ENCODE measurements around the gene ADNP2. TPM values are rescaled to one million over a fixed set of nuclear protein-coding genes. Genes with fewer than 3 reads are reported as not detected.

ADNP2 gene
- total and polyA plus RNA-seq, 4 donors, result 3.1 to 20.1 (median 11.3) TPM

DNA sequence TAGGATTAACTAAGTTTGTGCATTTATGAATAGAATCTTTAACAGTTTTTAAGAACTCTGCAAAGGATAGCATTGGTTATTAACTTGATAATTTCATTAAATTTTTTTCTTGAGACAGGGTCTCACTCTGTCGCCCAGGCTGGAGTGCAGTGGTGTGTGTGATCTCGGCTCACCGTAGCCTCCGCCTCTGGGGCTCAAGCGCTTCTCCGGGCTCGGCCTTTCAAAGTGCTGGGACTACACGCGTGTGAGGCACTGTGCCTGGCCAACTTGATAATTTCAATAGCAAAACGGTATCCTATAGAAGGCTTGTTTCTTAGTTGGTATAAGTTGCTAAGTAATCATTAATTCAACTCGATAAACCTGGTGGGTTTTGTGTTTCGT lies 38.0 kb downstream of the ADNP2 start:
- Histone ChIP-seq H3K4me1 (ENCODE audit: control insufficient read depth in 1 of 2, insufficient read depth in 2 of 2, low read length in 2 of 2) (no peaks in the 10 kb centered on the region), H3K9me3 (ENCODE audit: control insufficient read depth, low read length) (no peaks in the 10 kb centered on the region), H3K4me3 (ENCODE audit: low read length in 2 of 2) (peak overlapping the region in 1 of 2 donors; percentile 9), H3K27me3 (ENCODE audit: control insufficient read depth in 1 of 2, insufficient read depth in 2 of 2, low read length in 1 of 2) (no peaks in the 10 kb centered on the region), H3K36me3 (ENCODE audit: control insufficient read depth in 1 of 2, insufficient read depth in 2 of 2, low read length in 1 of 2) (no peaks in the 10 kb centered on the region), H3K27ac (ENCODE audit: low read depth in 1 of 2, low read length in 2 of 2) (no peak overlapping the region)
- WGBS, 2 donors, result 35 to 37% methylated on average over 12 of the region's 12 CpGs
- intact Hi-C loops (cut with DNase I), result no loop called here
- peak; percentile 55 for ATAC-seq (ENCODE audit: low FRiP score)
- no peak for DNase-seq

DNA sequence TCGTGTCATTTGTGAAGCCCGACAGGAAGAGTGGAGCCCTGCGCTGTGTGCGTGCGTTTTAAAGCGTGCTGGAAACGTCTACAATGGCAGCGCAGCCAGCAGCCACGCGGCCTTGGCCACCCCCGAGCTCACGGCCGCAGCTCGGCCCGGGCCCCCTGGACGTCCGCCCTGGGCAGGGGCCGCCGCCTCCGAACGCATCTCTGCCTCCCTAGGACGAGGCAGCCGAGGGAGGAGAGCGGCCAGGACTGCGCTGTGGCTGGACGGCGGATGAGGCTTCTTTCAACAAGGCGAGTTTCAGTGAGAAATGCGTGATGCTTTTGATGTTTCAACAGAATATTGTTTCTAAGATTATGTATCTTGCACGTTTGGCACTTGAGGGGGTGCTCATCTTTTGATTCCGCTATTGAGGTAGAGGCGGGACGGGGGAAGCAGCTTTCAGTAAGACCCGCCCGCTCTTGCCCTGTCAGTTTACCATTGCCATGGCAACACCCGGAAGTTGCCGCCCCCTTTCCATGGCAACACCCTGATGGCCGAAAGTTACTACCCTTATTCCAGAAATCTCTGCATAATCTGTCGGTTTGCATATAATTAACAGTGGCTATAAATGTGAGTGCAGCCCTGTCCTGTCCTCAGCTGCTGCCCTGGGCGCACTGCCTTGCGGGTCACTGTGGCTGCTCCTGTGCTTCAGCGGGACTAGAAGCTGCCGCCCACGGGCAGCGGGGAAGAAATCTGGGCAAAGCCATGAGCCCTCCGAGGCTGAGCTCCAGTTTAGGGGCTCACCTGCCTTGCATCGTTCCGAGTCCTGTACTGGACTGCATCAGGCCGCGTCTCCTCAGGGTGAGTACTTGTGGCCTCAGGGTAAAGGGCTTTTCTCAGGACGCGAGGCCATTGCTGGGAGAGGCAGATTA lies 38.6 kb downstream of the ADNP2 start:
- intact Hi-C loops (cut with DNase I), result no loop called here
- peak; percentile 90 for ATAC-seq (ENCODE audit: low FRiP score)

DNA sequence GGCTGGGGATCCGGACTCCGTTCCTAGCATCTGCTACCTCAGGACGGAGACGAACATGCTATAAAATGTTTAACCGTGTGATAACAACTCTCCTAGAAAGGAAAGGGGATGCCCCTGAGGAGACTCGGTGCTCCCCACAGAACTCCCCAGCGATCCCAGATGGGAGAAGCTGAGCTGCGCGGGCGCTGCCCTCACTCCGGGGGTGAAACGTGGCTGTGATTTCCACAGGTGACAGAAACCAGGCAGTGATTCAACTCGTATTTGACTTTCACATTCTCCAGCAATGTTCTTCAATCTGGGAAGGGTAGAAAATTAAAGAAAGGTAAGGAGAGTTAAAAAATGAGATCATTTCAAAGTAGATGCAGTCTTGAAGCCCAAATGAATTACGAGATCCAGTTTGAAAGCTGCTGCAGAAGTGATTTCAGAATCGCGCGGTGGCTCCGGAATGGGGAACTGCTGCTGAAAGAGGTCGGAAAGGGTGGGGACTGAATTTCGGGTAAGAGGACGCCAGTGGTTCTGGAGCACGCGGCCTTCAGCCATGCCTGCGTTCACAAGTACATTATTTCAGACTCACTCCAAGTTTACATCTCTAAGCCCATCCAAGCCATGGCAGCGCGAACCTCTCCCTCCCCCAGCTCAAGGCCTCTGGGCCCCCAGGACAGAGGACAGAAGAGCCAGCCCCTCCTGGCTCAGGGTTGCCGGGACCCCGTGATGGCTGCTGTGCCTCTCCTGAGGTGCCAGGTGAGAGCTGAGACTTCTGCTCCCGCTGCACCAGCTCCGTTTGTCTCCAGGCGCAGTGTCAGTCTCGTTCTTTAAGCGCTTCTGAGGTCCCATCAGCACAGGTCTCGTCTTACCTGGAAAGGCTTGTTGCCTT lies 39.5 kb downstream of the ADNP2 start:
- intact Hi-C loops (cut with DNase I), result no loop called here

More for the DNA sequence above, 38.6 kb downstream of the ADNP2 start:
- 27 to 43% methylated on average over 52 of the region's 52 CpGs for WGBS, 2 donors
- no peak overlapping the region for H3K27ac ChIP-seq (ENCODE audit: low read depth in 1 of 2, low read length in 2 of 2)
- H3K36me3 ChIP-seq (ENCODE audit: control insufficient read depth in 1 of 2, insufficient read depth in 2 of 2, low read length in 1 of 2), result no peaks in the 10 kb centered on the region
- H3K4me1 ChIP-seq (ENCODE audit: control insufficient read depth in 1 of 2, insufficient read depth in 2 of 2, low read length in 2 of 2), result no peaks in the 10 kb centered on the region
- no peaks in the 10 kb centered on the region for H3K27me3 ChIP-seq (ENCODE audit: control insufficient read depth in 1 of 2, insufficient read depth in 2 of 2, low read length in 1 of 2)
- peak; percentile 88 to 91 for DNase-seq
- H3K4me3 ChIP-seq (ENCODE audit: low read length in 2 of 2), result peak overlapping the region in 1 of 2 donors; percentile 9
- no peaks in the 10 kb centered on the region for H3K9me3 ChIP-seq (ENCODE audit: control insufficient read depth, low read length)

DNA sequence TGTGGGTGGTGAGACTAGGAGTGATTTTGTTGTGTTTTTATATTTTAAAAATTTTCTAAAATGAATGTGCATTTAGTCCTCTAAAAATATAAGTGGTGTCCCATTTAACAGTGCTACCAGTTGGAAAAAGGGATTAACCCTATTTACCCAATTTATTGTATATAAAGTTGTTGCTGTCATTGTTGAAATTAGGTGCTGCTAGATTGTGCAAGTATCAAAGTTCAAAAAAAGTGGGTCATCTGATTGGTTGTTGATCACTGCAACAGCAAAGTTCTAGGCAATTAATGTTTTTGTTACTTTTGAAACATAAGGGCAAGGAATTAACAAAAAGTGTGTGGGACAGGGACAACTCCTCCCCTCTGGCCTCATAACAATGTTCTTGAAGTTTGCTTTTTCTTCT lies 40.6 kb downstream of the ADNP2 start:
- intact Hi-C loops (cut with DNase I), result no loop called here
- ATAC-seq (ENCODE audit: low FRiP score), result no peak
- Histone ChIP-seq H3K4me1 (ENCODE audit: control insufficient read depth in 1 of 2, insufficient read depth in 2 of 2, low read length in 2 of 2) (no peaks in the 10 kb centered on the region), H3K9me3 (ENCODE audit: control insufficient read depth, low read length) (no peaks in the 10 kb centered on the region), H3K36me3 (ENCODE audit: control insufficient read depth in 1 of 2, insufficient read depth in 2 of 2, low read length in 1 of 2) (no peaks in the 10 kb centered on the region), H3K4me3 (ENCODE audit: low read length in 2 of 2) (no peak overlapping the region), H3K27ac (ENCODE audit: low read depth in 1 of 2, low read length in 2 of 2) (no peak overlapping the region), H3K27me3 (ENCODE audit: control insufficient read depth in 1 of 2, insufficient read depth in 2 of 2, low read length in 1 of 2) (no peaks in the 10 kb centered on the region)
- no peak for DNase-seq

More for the DNA sequence above, 39.5 kb downstream of the ADNP2 start:
- Histone ChIP-seq H3K27me3 (ENCODE audit: control insufficient read depth in 1 of 2, insufficient read depth in 2 of 2, low read length in 1 of 2) (no peaks in the 10 kb centered on the region), H3K9me3 (ENCODE audit: control insufficient read depth, low read length) (no peaks in the 10 kb centered on the region), H3K36me3 (ENCODE audit: control insufficient read depth in 1 of 2, insufficient read depth in 2 of 2, low read length in 1 of 2) (no peaks in the 10 kb centered on the region), H3K4me1 (ENCODE audit: control insufficient read depth in 1 of 2, insufficient read depth in 2 of 2, low read length in 2 of 2) (no peaks in the 10 kb centered on the region), H3K27ac (ENCODE audit: low read depth in 1 of 2, low read length in 2 of 2) (no peak overlapping the region), H3K4me3 (ENCODE audit: low read length in 2 of 2) (peak overlapping the region in 1 of 2 donors; percentile 9)
- 46 to 58% methylated on average over 34 of the region's 34 CpGs for WGBS, 2 donors
- DNase-seq (peak in 1 of 2 donors; percentile 63), ATAC-seq (ENCODE audit: low FRiP score) (peak; percentile 16)

DNA sequence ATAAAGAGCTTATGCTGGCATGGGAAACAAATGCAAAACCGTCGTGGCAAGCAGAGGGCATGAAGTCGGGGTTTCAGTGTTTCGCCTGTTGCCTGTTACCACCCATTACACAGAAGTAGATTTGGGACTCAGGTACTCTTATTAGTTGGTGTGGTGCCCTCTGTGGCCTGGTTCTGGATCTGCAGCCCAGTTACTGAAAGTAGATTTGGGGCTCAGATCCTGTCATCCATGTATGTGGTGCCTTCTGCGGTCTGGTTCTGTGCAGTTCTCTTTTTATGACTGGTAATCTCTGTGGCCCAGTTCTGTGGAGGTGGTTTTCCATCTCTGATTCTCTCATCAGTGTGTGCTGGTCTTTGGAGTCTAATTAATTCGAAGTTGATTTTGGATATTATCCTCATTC lies 45.2 kb downstream of the ADNP2 start:
- no peak for DNase-seq
- intact Hi-C loops (cut with DNase I), result no loop called here
- no peak for ATAC-seq (ENCODE audit: low FRiP score)
- Histone ChIP-seq H3K27ac (ENCODE audit: low read depth in 1 of 2, low read length in 2 of 2) (no peak overlapping the region), H3K9me3 (ENCODE audit: control insufficient read depth, low read length) (no peaks in the 10 kb centered on the region), H3K27me3 (ENCODE audit: control insufficient read depth in 1 of 2, insufficient read depth in 2 of 2, low read length in 1 of 2) (no peaks in the 10 kb centered on the region), H3K4me3 (ENCODE audit: low read length in 2 of 2) (no peak overlapping the region), H3K4me1 (ENCODE audit: control insufficient read depth in 1 of 2, insufficient read depth in 2 of 2, low read length in 2 of 2) (no peaks in the 10 kb centered on the region), H3K36me3 (ENCODE audit: control insufficient read depth in 1 of 2, insufficient read depth in 2 of 2, low read length in 1 of 2) (no peaks in the 10 kb centered on the region)
- 78 to 82% methylated on average over 6 of the region's 6 CpGs for WGBS, 2 donors

DNA sequence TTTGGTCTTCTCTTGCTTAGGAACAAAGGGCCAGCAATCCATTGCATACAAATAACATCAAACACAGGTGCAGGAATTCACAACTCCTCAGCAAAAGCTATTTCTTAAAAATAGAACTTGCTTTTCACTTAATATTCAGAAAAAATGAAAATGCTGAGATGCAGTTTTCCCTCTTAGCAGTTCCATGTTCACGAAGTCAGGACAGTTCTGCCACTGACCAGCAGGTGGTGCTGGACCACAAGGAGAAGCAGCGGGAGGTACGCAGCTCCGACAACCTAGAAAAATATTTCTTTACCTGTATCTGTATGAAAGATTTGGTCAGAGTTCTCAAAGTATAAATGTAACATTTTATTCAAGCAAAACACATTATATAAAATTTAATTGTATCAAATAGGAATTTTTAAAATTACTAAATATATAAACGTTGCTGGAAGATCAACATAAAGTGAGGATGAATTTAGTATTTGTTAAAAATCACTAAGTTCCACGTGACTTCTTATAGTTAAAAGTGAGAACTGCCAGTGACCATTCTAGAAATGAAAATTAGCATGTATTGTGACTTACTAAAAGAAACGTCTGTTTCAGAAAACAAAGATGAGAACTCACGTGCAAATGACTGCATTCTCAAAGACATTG lies 48.8 kb downstream of the ADNP2 start:
- H3K36me3 ChIP-seq (ENCODE audit: control insufficient read depth in 1 of 2, insufficient read depth in 2 of 2, low read length in 1 of 2), result no peaks in the 10 kb centered on the region
- WGBS, 2 donors, result 31 to 32% methylated on average over 8 of the region's 8 CpGs
- ATAC-seq (ENCODE audit: low FRiP score), result peak; percentile 79
- DNase-seq, result peak; percentile 76 to 91
- H3K27me3 ChIP-seq (ENCODE audit: control insufficient read depth in 1 of 2, insufficient read depth in 2 of 2, low read length in 1 of 2), result no peaks in the 10 kb centered on the region
- no peaks in the 10 kb centered on the region for H3K9me3 ChIP-seq (ENCODE audit: control insufficient read depth, low read length)
- no peaks in the 10 kb centered on the region for H3K4me1 ChIP-seq (ENCODE audit: control insufficient read depth in 1 of 2, insufficient read depth in 2 of 2, low read length in 2 of 2)
- no peak overlapping the region for H3K4me3 ChIP-seq (ENCODE audit: low read length in 2 of 2)
- intact Hi-C loops (cut with DNase I), result no loop called here
- no peak overlapping the region for H3K27ac ChIP-seq (ENCODE audit: low read depth in 1 of 2, low read length in 2 of 2)

DNA sequence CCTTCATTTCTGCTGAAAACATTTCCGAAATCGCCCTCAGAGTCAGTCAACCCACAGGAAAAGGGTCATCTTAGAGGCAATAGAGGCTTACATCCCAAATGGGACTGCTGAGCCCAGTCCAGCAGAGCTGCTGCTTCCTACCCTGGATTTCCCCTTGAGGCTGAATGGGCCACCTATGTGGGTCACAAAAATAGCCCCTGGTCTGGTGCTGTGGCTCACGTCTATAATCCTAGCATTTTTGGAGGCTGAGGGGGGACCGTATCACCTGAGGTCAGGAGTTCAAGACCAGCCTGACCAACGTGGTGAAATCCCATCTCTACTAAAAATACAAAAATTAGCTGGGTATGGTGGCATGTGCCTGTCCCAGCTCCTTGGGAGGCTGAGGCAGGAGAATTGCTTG lies 49.3 kb downstream of the ADNP2 start:
- intact Hi-C loops (cut with DNase I), result no loop called here
- H3K9me3 ChIP-seq (ENCODE audit: control insufficient read depth, low read length), result no peaks in the 10 kb centered on the region
- no peaks in the 10 kb centered on the region for H3K4me1 ChIP-seq (ENCODE audit: control insufficient read depth in 1 of 2, insufficient read depth in 2 of 2, low read length in 2 of 2)
- 76 to 78% methylated on average over 5 of the region's 5 CpGs for whole genome bisulfite sequencing, 2 donors
- ATAC-seq (ENCODE audit: low FRiP score) (no peak), DNase-seq (no peak)
- no peaks in the 10 kb centered on the region for H3K36me3 ChIP-seq (ENCODE audit: control insufficient read depth in 1 of 2, insufficient read depth in 2 of 2, low read length in 1 of 2)
- H3K27ac ChIP-seq (ENCODE audit: low read depth in 1 of 2, low read length in 2 of 2), result no peak overlapping the region
- H3K4me3 ChIP-seq (ENCODE audit: low read length in 2 of 2), result no peak overlapping the region
- H3K27me3 ChIP-seq (ENCODE audit: control insufficient read depth in 1 of 2, insufficient read depth in 2 of 2, low read length in 1 of 2), result no peaks in the 10 kb centered on the region

DNA sequence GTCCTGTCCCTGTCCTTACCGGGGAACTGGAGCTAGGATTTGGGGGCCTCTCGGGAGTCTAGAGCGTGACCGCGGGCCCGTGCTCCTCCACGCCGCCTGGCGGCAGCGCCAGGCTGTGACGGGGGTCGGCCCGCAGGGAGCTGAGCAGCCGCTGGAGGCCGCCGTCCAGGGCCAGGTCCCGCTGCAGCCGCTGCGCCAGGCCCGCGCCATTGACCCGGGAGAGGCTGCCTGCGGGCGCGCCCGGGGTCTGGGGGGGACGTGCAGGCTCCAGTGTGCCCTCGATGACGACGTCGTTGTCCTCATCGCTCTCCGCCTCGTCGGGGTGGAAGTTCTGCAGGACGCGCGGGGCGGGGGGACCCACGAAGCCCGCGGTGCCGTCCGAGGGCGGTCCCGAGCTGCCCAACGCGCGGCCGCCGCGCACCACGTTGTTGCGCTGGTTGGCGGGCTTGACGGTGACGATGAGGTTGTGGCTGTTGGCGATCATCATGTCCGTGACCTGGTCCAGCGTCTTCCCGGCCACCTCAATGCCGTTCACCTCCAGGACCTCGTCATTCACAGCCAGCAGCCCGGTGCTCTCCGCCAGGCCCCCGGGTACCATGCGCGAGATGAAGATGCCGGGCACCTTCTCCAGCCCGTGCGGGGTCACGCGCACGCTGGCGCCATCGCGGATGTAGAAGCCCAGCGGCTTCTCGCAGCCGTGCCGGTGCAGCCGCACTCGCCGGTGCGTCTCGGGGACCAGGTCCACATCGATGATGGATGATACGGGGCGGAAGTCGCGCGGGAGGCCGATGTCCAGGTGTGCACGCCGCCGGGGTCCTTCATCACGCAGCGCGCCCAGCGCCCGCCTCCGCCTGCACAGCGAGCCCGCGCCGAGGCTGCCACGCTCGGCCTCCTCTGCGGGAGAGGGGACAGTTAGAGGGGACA lies 50.9 kb downstream of the ADNP2 start:
- Histone ChIP-seq H3K9me3 (ENCODE audit: control insufficient read depth, low read length) (no peaks in the 10 kb centered on the region), H3K27ac (ENCODE audit: low read depth in 1 of 2, low read length in 2 of 2) (no peak overlapping the region), H3K4me1 (ENCODE audit: control insufficient read depth in 1 of 2, insufficient read depth in 2 of 2, low read length in 2 of 2) (no peaks in the 10 kb centered on the region), H3K27me3 (ENCODE audit: control insufficient read depth in 1 of 2, insufficient read depth in 2 of 2, low read length in 1 of 2) (no peaks in the 10 kb centered on the region), H3K36me3 (ENCODE audit: control insufficient read depth in 1 of 2, insufficient read depth in 2 of 2, low read length in 1 of 2) (no peaks in the 10 kb centered on the region), H3K4me3 (ENCODE audit: low read length in 2 of 2) (no peak overlapping the region)
- intact Hi-C loops (cut with DNase I), result no loop called here
- WGBS, 2 donors, result 38 to 47% methylated on average over 100 to 109 of the region's 109 CpGs
- ATAC-seq (ENCODE audit: low FRiP score), result peak; percentile 55
- no peak for DNase-seq

Measured in aorta (tissue), 5 donors.